ENCODE measurements around the gene OR56A4.

DNA sequence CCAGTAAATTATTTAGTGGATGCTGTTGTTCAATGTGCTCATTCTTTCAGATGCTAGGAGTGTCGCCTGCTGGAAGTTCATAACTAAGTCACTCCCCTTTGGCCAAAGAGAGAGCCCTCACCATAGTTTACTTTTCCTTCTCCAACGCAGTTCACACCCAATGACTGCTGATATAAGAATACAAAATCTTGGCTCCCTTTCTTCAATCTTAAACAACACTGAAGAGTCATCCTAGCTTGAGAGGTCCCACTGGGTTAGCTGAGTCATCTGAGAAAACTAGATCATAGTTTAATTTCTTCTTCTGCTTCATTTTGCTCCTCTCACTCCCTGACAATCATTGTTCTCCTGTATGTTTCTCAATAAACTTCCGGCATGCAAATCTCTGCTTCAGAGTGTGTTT lies 14.6 kb downstream of the OR56A4 start:
- TF ChIP-seq, protein P1, sequence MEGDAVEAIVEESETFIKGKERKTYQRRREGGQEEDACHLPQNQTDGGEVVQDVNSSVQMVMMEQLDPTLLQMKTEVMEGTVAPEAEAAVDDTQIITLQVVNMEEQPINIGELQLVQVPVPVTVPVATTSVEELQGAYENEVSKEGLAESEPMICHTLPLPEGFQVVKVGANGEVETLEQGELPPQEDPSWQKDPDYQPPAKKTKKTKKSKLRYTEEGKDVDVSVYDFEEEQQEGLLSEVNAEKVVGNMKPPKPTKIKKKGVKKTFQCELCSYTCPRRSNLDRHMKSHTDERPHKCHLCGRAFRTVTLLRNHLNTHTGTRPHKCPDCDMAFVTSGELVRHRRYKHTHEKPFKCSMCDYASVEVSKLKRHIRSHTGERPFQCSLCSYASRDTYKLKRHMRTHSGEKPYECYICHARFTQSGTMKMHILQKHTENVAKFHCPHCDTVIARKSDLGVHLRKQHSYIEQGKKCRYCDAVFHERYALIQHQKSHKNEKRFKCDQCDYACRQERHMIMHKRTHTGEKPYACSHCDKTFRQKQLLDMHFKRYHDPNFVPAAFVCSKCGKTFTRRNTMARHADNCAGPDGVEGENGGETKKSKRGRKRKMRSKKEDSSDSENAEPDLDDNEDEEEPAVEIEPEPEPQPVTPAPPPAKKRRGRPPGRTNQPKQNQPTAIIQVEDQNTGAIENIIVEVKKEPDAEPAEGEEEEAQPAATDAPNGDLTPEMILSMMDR (IDR thresholded peaks at IDR 0.05) = no peak
- no peak for TF ChIP-seq EZH2 (IDR thresholded peaks at IDR 0.05; ENCODE audit: borderline replicate concordance, insufficient read depth, low read depth, low read length, poor library complexity, severe bottlenecking)
